WI38 (cell line): ENCODE results near the gene SRSF10.

Experiments used
- H3K4me3 ChIP-seq: 2 replicates; pipeline ENCODE4 v1.5.1; 2011; ENCODE audit warnings: low read depth, mild to moderate bottlenecking, control low read depth, low read length
- CTCF ChIP-seq: IDR thresholded peaks from 2 replicates; pipeline ENCODE4 v1.5.1; 2012; ENCODE audit warnings: low read depth, mild to moderate bottlenecking, control low read depth, low read length

Gene SRSF10

GRCh38 chr1:24005163-24005562 is 25.0 kb upstream of the SRSF10 start:
- no peak overlapping the region for H3K4me3 ChIP-seq
- TF ChIP-seq CTCF: no peak

- H3K4me3 ChIP-seq: no peak overlapping the region
- TF ChIP-seq CTCF: no peak
Measured at GRCh38 chr1:24004132-24004531, 24.0 kb upstream of the SRSF10 start.

- no peak overlapping the region for H3K4me3 ChIP-seq
- TF ChIP-seq CTCF: no peak
Measured at GRCh38 chr1:24003331-24003972, 23.3 kb upstream of the SRSF10 start.

GRCh38 chr1:24002695-24003094 is 22.6 kb upstream of the SRSF10 start:
- no peak for TF ChIP-seq CTCF
- no peak overlapping the region for H3K4me3 ChIP-seq

DNA sequence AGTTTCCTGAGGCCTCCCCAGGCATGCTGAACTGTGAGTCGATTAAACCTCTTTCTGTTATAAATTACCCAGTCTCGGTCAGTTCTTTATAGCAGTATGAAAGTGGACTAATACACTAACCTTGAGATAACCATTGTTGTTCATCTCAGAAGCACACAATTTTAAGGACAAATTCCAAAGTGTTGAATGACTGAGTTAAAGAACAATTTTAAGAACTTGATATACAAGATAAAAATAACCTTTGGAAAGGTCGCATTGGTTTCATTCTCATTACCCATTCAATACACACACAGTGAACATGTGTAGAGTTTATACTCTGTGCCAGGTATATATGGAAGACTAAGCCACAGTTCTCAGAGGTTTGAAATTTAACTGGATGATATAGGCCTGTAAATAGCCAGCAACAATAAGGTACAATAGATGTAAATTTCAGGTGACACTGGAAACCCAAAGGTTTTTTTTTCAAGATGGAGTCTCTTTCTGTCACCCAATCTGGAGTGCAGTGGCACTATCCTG is 19.1 kb upstream of the SRSF10 start:
- H3K4me3 ChIP-seq: no peak overlapping the region
- no peak for TF ChIP-seq CTCF

DNA sequence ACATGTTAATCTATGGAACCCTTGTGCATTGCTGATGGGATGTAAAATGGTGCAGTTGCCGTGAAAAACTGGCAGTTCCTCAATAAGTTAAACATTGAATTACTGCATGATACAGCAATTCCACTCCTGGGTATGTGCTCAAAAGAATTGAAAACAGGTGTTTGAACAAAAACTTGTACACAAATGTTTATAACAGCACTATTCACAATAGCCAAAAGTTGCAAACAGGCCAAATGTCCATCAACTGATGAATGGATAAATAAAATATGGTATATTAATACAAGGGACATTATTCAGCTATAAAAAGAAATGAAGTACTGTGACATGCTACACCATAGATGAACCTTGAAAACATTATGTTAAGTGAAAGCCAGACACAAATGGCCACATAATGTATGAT is 17.7 kb upstream of the SRSF10 start:
- TF ChIP-seq CTCF: no peak
- H3K4me3 ChIP-seq: no peak overlapping the region

DNA sequence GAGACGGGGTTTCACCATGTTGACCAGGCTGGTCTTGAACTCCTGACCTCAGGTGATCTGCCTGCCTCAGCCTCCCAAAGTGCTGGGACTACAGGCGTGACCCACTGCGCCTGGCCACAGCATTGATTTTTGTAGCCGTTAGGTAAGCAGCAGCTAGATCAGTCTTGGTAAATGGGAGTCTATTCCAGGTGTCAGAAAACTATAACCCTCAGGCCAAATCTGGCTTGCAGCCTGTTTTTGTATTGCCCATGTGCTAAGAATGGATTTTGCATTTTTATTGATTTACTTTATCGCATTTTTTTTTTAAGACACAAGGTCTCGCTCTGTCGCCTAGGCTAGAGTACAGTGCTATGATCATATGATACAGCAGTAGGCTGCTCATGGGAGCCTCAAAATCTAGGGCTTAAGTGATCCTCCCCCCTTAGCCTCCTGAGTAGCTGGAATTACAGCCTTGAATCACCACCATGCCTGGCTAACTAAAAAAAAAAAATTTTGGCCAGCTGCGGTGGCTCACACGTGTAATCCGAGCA is 16.6 kb upstream of the SRSF10 start:
- no peak overlapping the region for H3K4me3 ChIP-seq
- TF ChIP-seq CTCF: no peak
